ENCODE data around the gene POLR1G.

- TF ChIP-seq CTCF (IDR thresholded peaks at IDR 0.05; ENCODE audit: low read depth, low read length, poor library complexity, severe bottlenecking), result no peak
- TF ChIP-seq EZH2phosphoT487 (IDR thresholded peaks at IDR 0.05; ENCODE audit: borderline replicate concordance, low read length), result no peak
Observed at GRCh38 chr19:45414468-45414867, 8.0 kb downstream of the POLR1G start.
